Upper lobe of left lung (tissue), 6 donors: ENCODE results near the gene SND1. TPM values are rescaled to one million over a fixed set of nuclear protein-coding genes. Genes with fewer than 3 reads are reported as not detected.

Experiments used
- ATAC-seq, 2 donors: fragments of 200-7000 bp; cut with Tn5 transposase; one replicate each; pipeline ENCODE4 v1.9.1; 2022; ENCODE audit warnings: mild to moderate bottlenecking in 2 of 2, moderate library complexity in 2 of 2; ENCODE audit not compliant: low FRiP score in 2 of 2
- DNase-seq, 2 donors: peaks; one replicate each; pipeline ENCODE4 v3.0.0-alpha.2; 2019 to 2020
- H3K27ac ChIP-seq, 4 donors: fragments of 200-600 bp; sonication (generic); one replicate each; pipeline ENCODE4 v1.5.1; 2016 to 2019
- H3K27me3 ChIP-seq, 4 donors: fragments of 200-600 bp; sonication (generic); one replicate each; pipeline ENCODE4 v1.5.1; 2017 to 2019
- H3K36me3 ChIP-seq, 4 donors: fragments of 200-600 bp; sonication (generic); one replicate each; pipeline ENCODE4 v1.5.1; 2016 to 2019
- H3K4me1 ChIP-seq, 4 donors: fragments of 200-600 bp; sonication (generic); one replicate each; pipeline ENCODE4 v1.5.1; 2018 to 2019
- H3K4me3 ChIP-seq, 4 donors: fragments of 200-600 bp; sonication (generic); one replicate each; pipeline ENCODE4 v1.5.1; 2017 to 2019; ENCODE audit warnings: mild to moderate bottlenecking in 2 of 4, moderate library complexity in 1 of 4
- H3K9me3 ChIP-seq, 4 donors: fragments of 200-600 bp; sonication (generic); one replicate each; pipeline ENCODE4 v1.5.1; 2018 to 2019
- CTCF ChIP-seq, 6 experiments: fragments of 450-650 bp in 4 of 6; fragments of 200-600 bp in 2 of 6; sonication (generic) in 2 of 6; IDR thresholded peaks; one replicate each; pipeline ENCODE4 v1.5.1; 2016 to 2019; ENCODE audit warnings: antibody characterized with exemption in 6 of 6
- EP300 ChIP-seq, 4 donors: sonication (generic); formaldehyde crosslinking; IDR thresholded peaks; one replicate each; pipeline ENCODE4 v1.5.1; 2017; ENCODE audit warnings: antibody characterized with exemption in 4 of 4, control low read depth in 2 of 4
- POLR2A ChIP-seq, 4 donors: fragments of 450-650 bp; IDR thresholded peaks; one replicate each; pipeline ENCODE4 v1.5.1; 2016 to 2017; ENCODE audit warnings: antibody characterized with exemption in 4 of 4, mild to moderate bottlenecking in 2 of 4
- POLR2AphosphoS5 ChIP-seq, 2 donors: sonication (generic); formaldehyde crosslinking; IDR thresholded peaks; one replicate each; pipeline ENCODE4 v1.5.1; 2017; ENCODE audit warnings: antibody characterized with exemption in 2 of 2
- WGBS, 2 donors: methylation state at CpG; one replicate each; pipeline ENCODE4 v1.1.5; 2017 to 2018; 5-methylcytosine and 5-hydroxymethylcytosine counted together
- total RNA-seq, 6 donors: library from RNA; depleted of rRNA in 4 of 6; stranded (reverse); fragments of >200 nt in 4 of 6; gene quantifications; one replicate each; pipeline versions ENCODE4 v1.1.0 to v1.2.1, GENCODE V29; 2016 to 2021
- donor health status: DM: no; HTN: no; CAD: no; lungs with moderate emphysema.
- donor health status: DM: no; HTN: yes; CAD: no; lungs with severe emphysema.

SND1 gene
- total RNA-seq, 6 donors from 2014 or later: 107 to 167 (median 121) TPM

GRCh38 chr7:127793582-127793981, 141.6 kb downstream of the SND1 start:
- ATAC-seq: peak; percentile 32 to 51
- H3K27ac ChIP-seq: no peak overlapping the region
- DNase-seq: peak in 1 of 2 donors; percentile 27

GRCh38 chr7:127794136-127794535, 142.1 kb downstream of the SND1 start:
- Histone ChIP-seq H3K27ac (no peak overlapping the region), H3K9me3 (no peaks in the 10 kb centered on the region), H3K4me3 (no peak overlapping the region), H3K4me1 (peaks cover 16 to 37% (median 26%) of the 10 kb centered on the region in 4 donors), H3K36me3 (no peaks in the 10 kb centered on the region), H3K27me3 (no peaks in the 10 kb centered on the region)
- 68 to 86% methylated on average over 1 of the region's 1 CpG for WGBS, 2 donors
- TF ChIP-seq EP300 (IDR thresholded peaks at IDR 0.05) (no peak), POLR2AphosphoS5 (IDR thresholded peaks at IDR 0.05) (no peak), CTCF (IDR thresholded peaks at IDR 0.05) (no peak), POLR2A (IDR thresholded peaks at IDR 0.05) (no peak)
- ATAC-seq (no peak), DNase-seq (no peak)

More at GRCh38 chr7:127793582-127793981, 141.6 kb downstream of the SND1 start:
- WGBS, 2 donors: 61 to 70% methylated on average over 4 of the region's 4 CpGs
- Histone ChIP-seq H3K4me1 (peaks cover 14 to 33% (median 23%) of the 10 kb centered on the region in 4 donors), H3K36me3 (no peaks in the 10 kb centered on the region), H3K4me3 (no peak overlapping the region), H3K27me3 (no peaks in the 10 kb centered on the region), H3K9me3 (no peaks in the 10 kb centered on the region)
- TF ChIP-seq POLR2AphosphoS5 (IDR thresholded peaks at IDR 0.05): no peak
- TF ChIP-seq CTCF (IDR thresholded peaks at IDR 0.05): no peak
- no peak for TF ChIP-seq EP300 (IDR thresholded peaks at IDR 0.05)
- no peak for TF ChIP-seq POLR2A (IDR thresholded peaks at IDR 0.05)

DNA sequence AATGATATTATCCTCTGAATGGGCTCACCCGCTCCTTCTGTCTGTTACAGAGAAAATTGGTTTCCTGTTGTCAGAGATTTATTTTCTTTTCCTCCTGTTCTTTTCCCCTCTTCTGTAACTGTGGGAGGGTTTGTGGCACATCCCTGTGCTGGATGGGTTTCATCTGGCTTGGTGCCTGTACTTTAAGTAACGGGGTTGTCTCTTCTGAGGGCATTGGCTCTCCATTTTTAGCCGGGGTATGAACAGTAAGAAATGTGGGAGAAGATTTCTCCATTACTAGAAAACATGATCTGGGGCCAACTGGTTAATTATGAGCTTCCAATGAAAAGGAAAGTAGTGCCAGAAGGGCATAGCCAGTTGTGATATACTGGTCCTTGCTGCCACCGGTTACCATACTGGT, 142.6 kb downstream of the SND1 start:
- WGBS, 2 donors: 85 to 91% methylated on average over 4 of the region's 4 CpGs
- no peak overlapping the region for H3K27ac ChIP-seq

GRCh38 chr7:127798023-127798422, 146.0 kb downstream of the SND1 start:
- no peaks in the 10 kb centered on the region for H3K36me3 ChIP-seq
- H3K9me3 ChIP-seq: no peaks in the 10 kb centered on the region
- no peak for TF ChIP-seq POLR2AphosphoS5 (IDR thresholded peaks at IDR 0.05)
- no peak for TF ChIP-seq EP300 (IDR thresholded peaks at IDR 0.05)
- TF ChIP-seq CTCF (IDR thresholded peaks at IDR 0.05): no peak
- no peak for TF ChIP-seq POLR2A (IDR thresholded peaks at IDR 0.05)
- no peak overlapping the region for H3K27ac ChIP-seq
- H3K4me1 ChIP-seq: peaks cover 20 to 38% (median 29%) of the 10 kb centered on the region in 4 donors
- no peak overlapping the region for H3K4me3 ChIP-seq
- no peaks in the 10 kb centered on the region for H3K27me3 ChIP-seq
- 50 to 53% methylated on average over 3 of the region's 3 CpGs for WGBS, 2 donors
- DNase-seq (peak in 1 of 2 donors; percentile 36), ATAC-seq (no peak)

More for the DNA sequence above, 142.6 kb downstream of the SND1 start:
- no peaks in the 10 kb centered on the region for H3K9me3 ChIP-seq
- no peaks in the 10 kb centered on the region for H3K27me3 ChIP-seq
- H3K36me3 ChIP-seq: no peaks in the 10 kb centered on the region
- TF ChIP-seq EP300 (IDR thresholded peaks at IDR 0.05): no peak
- no peak for TF ChIP-seq POLR2AphosphoS5 (IDR thresholded peaks at IDR 0.05)
- TF ChIP-seq CTCF (IDR thresholded peaks at IDR 0.05): no peak
- no peak for TF ChIP-seq POLR2A (IDR thresholded peaks at IDR 0.05)
- no peak for DNase-seq
- ATAC-seq: no peak
- H3K4me1 ChIP-seq: peaks cover 17 to 41% (median 27%) of the 10 kb centered on the region in 4 donors
- H3K4me3 ChIP-seq: no peak overlapping the region

- DNase-seq (no peak), ATAC-seq (no peak)
- no peaks in the 10 kb centered on the region for H3K9me3 ChIP-seq
- peaks cover 16 to 30% (median 21%) of the 10 kb centered on the region in 4 donors for H3K4me1 ChIP-seq
- H3K27ac ChIP-seq: no peak overlapping the region
- H3K27me3 ChIP-seq: no peaks in the 10 kb centered on the region
- 91% methylated on average over 6 of the region's 6 CpGs for WGBS, 2 donors
- no peak overlapping the region for H3K4me3 ChIP-seq
- TF ChIP-seq EP300 (IDR thresholded peaks at IDR 0.05) (no peak), CTCF (IDR thresholded peaks at IDR 0.05) (no peak), POLR2AphosphoS5 (IDR thresholded peaks at IDR 0.05) (no peak), POLR2A (IDR thresholded peaks at IDR 0.05) (no peak)
- H3K36me3 ChIP-seq: no peaks in the 10 kb centered on the region
These were observed 146.9 kb downstream of the SND1 start for GRCh38 chr7:127798769-127799372.
